A549 (cell line): Measurements from ENCODE around the gene INVS. TPM values are rescaled to one million over a fixed set of nuclear protein-coding genes. Genes with fewer than 3 reads are reported as not detected.
"Not testable (repeated sequence)": the region's sequence is repeated elsewhere in the genome, so short reads cannot be mapped to it uniquely, and the experiment has no call there.

ENCODE experiments used
- ATAC-seq, 2 experiments: fragments of 200-7000 bp in 1 of 2; fragments of >200 bp in 1 of 2; cut with Nextera tagmentation in 1 of 2; cut with Tn5 transposase in 1 of 2; 3 replicates each; pipeline versions ENCODE4 v1.8.0 to v1.9.1; 2018 to 2020; ENCODE audit warnings: mild to moderate bottlenecking in 1 of 2, moderate library complexity in 1 of 2
- CTCF ChIA-PET: fragments of 300-600 bp; sonication (Branson Sonifier 250); formaldehyde crosslinking; extraction: SDS; loops from one replicate; lab custom pipeline; 2021; ENCODE audit warnings: antibody characterized with exemption, inconsistent platforms; lab: Yijun Ruan, JAX
- POLR2A ChIA-PET: fragments of 350-600 bp; formaldehyde crosslinking; extraction: SDS; loops from one replicate; lab custom pipeline; 2021; ENCODE audit warnings: antibody characterized with exemption, inconsistent platforms; lab: Yijun Ruan, JAX
- DNase-seq, 2 experiments: peaks; one replicate each; pipeline versions ENCODE4 v3.0.0 to v3.0.0-alpha.2; 2011 to 2016; ENCODE audit warnings: low read depth in 1 of 2, low spot score in 1 of 2
- FAIRE-seq: peaks from 2 replicates; lab custom pipeline; 2011; peaks lifted over from hg19 to GRCh38; lab: Jason Lieb, UNC
- H3K27ac ChIP-seq, 2 experiments: fragments of >200 bp; sonication (Bioruptor Twin); formaldehyde crosslinking; 3 replicates each; pipeline ENCODE4 v1.5.1; 2016 to 2017
- H3K4me1 ChIP-seq: fragments of >200 bp; sonication (Bioruptor Twin); formaldehyde crosslinking; 3 replicates; pipeline ENCODE4 v1.6.1; 2016
- H3K4me2 ChIP-seq: fragments of >200 bp; sonication (Bioruptor Twin); formaldehyde crosslinking; 3 replicates; pipeline ENCODE4 v1.6.1; 2016
- H3K4me3 ChIP-seq: fragments of >200 bp; sonication (Bioruptor Twin); formaldehyde crosslinking; 3 replicates; pipeline ENCODE4 v1.5.1; 2016
- H3K9me3 ChIP-seq: fragments of >200 bp; sonication (Bioruptor Twin); formaldehyde crosslinking; 3 replicates; pipeline ENCODE4 v1.6.1; 2016
- BHLHE40 ChIP-seq: IDR thresholded peaks from 2 replicates; pipeline ENCODE4 v1.6.1; 2012; ENCODE audit warnings: low read depth, low read length, inconsistent platforms
- CBX2 ChIP-seq: fragments of 200-600 bp; sonication (generic); IDR thresholded peaks from 2 replicates; pipeline ENCODE4 v1.6.1; 2016; ENCODE audit warnings: low read depth, mild to moderate bottlenecking, borderline replicate concordance
- CEBPB ChIP-seq, 2 experiments: fragments of >200 bp in 1 of 2; sonication (Bioruptor Twin) in 1 of 2; formaldehyde crosslinking in 1 of 2; IDR thresholded peaks; 2 replicates each; pipeline ENCODE4 v1.6.1; 2012 to 2016
- EHF ChIP-seq: fragments of 250-450 bp; sonication (Bioruptor Pico); IDR thresholded peaks from 2 replicates; pipeline ENCODE4 v1.5.0; 2020; ENCODE audit warnings: mild to moderate bottlenecking
- EP300 ChIP-seq, 2 experiments: fragments of >200 bp; sonication (Bioruptor Twin); formaldehyde crosslinking; IDR thresholded peaks; 2 replicates in 1 of 2; 3 replicates in 1 of 2; pipeline ENCODE4 v1.6.1; 2016 to 2017
- HEYL ChIP-seq: fragments of 250-450 bp; sonication (Bioruptor Pico); IDR thresholded peaks from 2 replicates; pipeline ENCODE4 v1.8.0; 2021; ENCODE audit warnings: mild to moderate bottlenecking, moderate library complexity
- KDM1A ChIP-seq: fragments of 200-600 bp; sonication (generic); IDR thresholded peaks from 2 replicates; pipeline ENCODE4 v1.6.1; 2016; ENCODE audit warnings: low read depth, mild to moderate bottlenecking
- KDM5A ChIP-seq: fragments of 200-600 bp; sonication (generic); IDR thresholded peaks from 2 replicates; pipeline ENCODE4 v1.6.1; 2016; ENCODE audit warnings: antibody characterized with exemption, mild to moderate bottlenecking
- NR3C1 ChIP-seq: fragments of >200 bp; sonication (Bioruptor Twin); formaldehyde crosslinking; IDR thresholded peaks from 3 replicates; pipeline ENCODE4 v1.6.1; 2017
- PHF8 ChIP-seq: fragments of 200-600 bp; sonication (generic); IDR thresholded peaks from 2 replicates; pipeline ENCODE4 v1.6.1; 2016; ENCODE audit warnings: low read depth, mild to moderate bottlenecking, antibody characterized with exemption, moderate library complexity, borderline replicate concordance
- POLR2A ChIP-seq: IDR thresholded peaks from 2 replicates; pipeline ENCODE4 v1.6.1; 2012; ENCODE audit warnings: mild to moderate bottlenecking, low read length
- RAD21 ChIP-seq, 2 experiments: fragments of >200 bp in 1 of 2; sonication (Bioruptor Twin) in 1 of 2; formaldehyde crosslinking in 1 of 2; IDR thresholded peaks in 1 of 2; conservative IDR thresholded peaks in 1 of 2; 2 replicates in 1 of 2; 3 replicates in 1 of 2; pipeline ENCODE4 v1.6.1; 2012 to 2018; ENCODE audit warnings: inconsistent platforms in 1 of 2
- SMC3 ChIP-seq: fragments of >200 bp; sonication (Bioruptor Twin); formaldehyde crosslinking; IDR thresholded peaks from 3 replicates; pipeline ENCODE4 v1.6.1; 2018; ENCODE audit warnings: inconsistent platforms
- TP53 ChIP-seq: fragments of 250-450 bp; sonication (Bioruptor Pico); IDR thresholded peaks from 2 replicates; pipeline ENCODE4 v1.5.0; 2021; ENCODE audit warnings: mild to moderate bottlenecking, moderate library complexity
- ZNF302 ChIP-seq: fragments of 250-450 bp; sonication (Bioruptor Pico); IDR thresholded peaks from 2 replicates; pipeline ENCODE4 v1.9.0; 2021; ENCODE audit warnings: inconsistent platforms, mild to moderate bottlenecking, moderate library complexity
- whole genome bisulfite sequencing: methylation state at CpG from one replicate; pipeline ENCODE4 v1.1.6; 2017; ENCODE audit errors: missing lambda C conversion rate; 5-methylcytosine and 5-hydroxymethylcytosine counted together
- polyA plus RNA-seq, 4 experiments: library from polyadenylated mRNA; depleted of rRNA in 3 of 4; stranded (reverse); fragments of >200 nt; fragmentation: RNase III in 1 of 4; extraction: RNeasy Plus Mini Kit Qiagen cat#74134 plus additional on column Dnase treatment in 1 of 4; gene quantifications; 2 replicates in 3 of 4; 3 replicates in 1 of 4; pipeline ENCODE4 v1.2.3, GENCODE V29; 2011 to 2017
- TF ChIP-seq, protein P1 (sequence below): fragments of 200-600 bp; sonication (generic); IDR thresholded peaks from 2 replicates; pipeline ENCODE4 v1.6.1; 2016; ENCODE audit warnings: antibody characterized with exemption, mild to moderate bottlenecking, moderate library complexity
- TF ChIP-seq, protein P2 (sequence below): fragments of >200 bp; sonication (Bioruptor Twin); formaldehyde crosslinking; IDR thresholded peaks from 3 replicates; pipeline ENCODE4 v1.5.1; 2016

The INVS gene
- polyA plus RNA-seq, 2 of the 4 experiments (the other 2 are of a cell fraction), result 11.9 to 30.6 TPM

DNA sequence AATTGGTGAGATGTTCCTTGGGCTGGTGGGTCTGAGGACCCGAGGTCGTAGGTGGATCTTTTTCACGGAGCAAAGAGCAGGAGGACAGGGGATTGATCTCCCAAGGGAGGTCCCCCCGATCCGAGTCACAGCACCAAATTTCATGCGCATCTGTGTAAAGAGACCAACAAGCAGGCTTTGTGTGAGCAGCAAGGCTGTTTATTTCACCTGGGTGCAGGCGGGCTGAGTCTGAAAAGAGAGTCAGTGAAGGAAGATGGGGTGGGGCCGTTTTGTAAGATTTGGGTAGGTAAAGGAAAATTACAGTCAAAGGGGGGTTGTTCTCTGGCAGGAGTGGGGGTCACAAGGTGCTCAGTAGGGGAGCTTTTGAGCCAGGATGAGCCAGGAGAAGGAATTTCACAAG, 46.9 kb downstream of the INVS start:
- H3K4me2 ChIP-seq, H3K27ac ChIP-seq, ATAC-seq, POLR2A ChIA-PET, H3K4me3 ChIP-seq, DNase-seq, H3K9me3 ChIP-seq, FAIRE-seq, CTCF ChIA-PET, H3K4me1 ChIP-seq: not testable (repeated sequence)
- 84% methylated on average over 8 of the region's 8 CpGs for WGBS

DNA sequence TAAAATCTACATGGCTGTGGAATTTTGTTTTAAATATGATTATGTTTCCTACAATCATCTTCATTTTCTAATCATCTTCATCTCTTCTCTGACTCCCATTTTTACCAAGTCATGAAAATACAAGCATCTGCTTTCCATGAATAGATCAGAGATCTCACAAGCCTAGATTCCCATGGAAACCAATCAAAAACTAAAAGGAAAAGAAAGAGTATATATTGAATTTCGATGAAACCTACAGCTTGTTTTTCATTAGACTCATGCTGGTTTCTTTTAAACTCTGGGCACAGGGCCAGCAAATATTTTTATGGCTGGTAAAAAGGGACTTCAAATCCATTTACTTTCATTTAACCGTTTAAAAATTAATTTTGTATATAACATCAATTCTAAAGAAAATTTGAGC, 51.2 kb downstream of the INVS start:
- Histone ChIP-seq H3K4me3 (no peak overlapping the region), H3K27ac (no peak overlapping the region), H3K4me1 (no peaks in the 10 kb centered on the region), H3K4me2 (no peak overlapping the region), H3K9me3 (no peaks in the 10 kb centered on the region)
- TF ChIP-seq TP53 (CRISPR knock-in tag) (no peak), BHLHE40 (no peak), ZNF302 (CRISPR knock-in tag) (no peak), RAD21 (conservative IDR thresholded peaks at IDR 0.05 in 1 of 2, IDR thresholded peaks at IDR 0.05 in 1 of 2) (no peak), KDM5A (no peak), POLR2A (no peak)
- ChIA-PET POLR2A (no interaction called here), CTCF (interaction anchor here (0.7 kb wide), 1 partner anchor 1066 kb away, joined by 3 read pairs; no protein-coding TSS in a partner anchor)
- ATAC-seq (no peak), DNase-seq (no peak), FAIRE-seq (no peak)
- WGBS, result 6% methylated on average over 2 of the region's 2 CpGs

DNA sequence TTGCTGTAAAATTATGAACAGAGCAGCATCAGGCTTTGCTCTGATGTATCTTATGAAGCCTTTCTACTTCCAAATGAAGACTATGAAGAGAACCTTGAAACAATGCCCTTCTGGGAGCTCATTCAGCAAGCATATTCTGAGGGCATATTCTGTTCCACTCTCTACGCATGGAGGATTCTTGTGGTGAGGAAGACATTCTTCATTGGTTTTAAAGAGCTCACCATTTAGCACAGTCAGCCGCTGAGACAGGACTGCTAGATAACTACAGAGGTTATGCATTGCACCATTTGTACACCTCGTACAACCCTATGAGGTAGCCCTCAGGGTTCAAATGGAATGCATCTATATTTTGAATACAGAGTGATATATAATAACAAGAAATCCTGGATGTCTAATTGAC, 61.0 kb downstream of the INVS start:
- H3K4me2 ChIP-seq, result no peak overlapping the region
- ATAC-seq (no peak), DNase-seq (no peak), FAIRE-seq (no peak)
- H3K27ac ChIP-seq, result no peak overlapping the region
- no peaks in the 10 kb centered on the region for H3K4me1 ChIP-seq
- WGBS, result 95% methylated on average over 3 of the region's 3 CpGs
- ChIA-PET POLR2A (no interaction called here), CTCF (no interaction called here)
- H3K4me3 ChIP-seq, result no peak overlapping the region
- H3K9me3 ChIP-seq, result no peaks in the 10 kb centered on the region
- TF ChIP-seq HEYL (no peak), PHF8 (no peak), KDM1A (no peak), NR3C1 (no peak), EP300 (IDR thresholded peaks at IDR 0.05) (no peak), CBX2 (no peak), KDM5A (no peak), ZNF302 (CRISPR knock-in tag) (no peak), SMC3 (no peak), EHF (CRISPR knock-in tag) (no peak), CEBPB (IDR thresholded peaks at IDR 0.05) (no peak)
- TF ChIP-seq, protein P1, sequence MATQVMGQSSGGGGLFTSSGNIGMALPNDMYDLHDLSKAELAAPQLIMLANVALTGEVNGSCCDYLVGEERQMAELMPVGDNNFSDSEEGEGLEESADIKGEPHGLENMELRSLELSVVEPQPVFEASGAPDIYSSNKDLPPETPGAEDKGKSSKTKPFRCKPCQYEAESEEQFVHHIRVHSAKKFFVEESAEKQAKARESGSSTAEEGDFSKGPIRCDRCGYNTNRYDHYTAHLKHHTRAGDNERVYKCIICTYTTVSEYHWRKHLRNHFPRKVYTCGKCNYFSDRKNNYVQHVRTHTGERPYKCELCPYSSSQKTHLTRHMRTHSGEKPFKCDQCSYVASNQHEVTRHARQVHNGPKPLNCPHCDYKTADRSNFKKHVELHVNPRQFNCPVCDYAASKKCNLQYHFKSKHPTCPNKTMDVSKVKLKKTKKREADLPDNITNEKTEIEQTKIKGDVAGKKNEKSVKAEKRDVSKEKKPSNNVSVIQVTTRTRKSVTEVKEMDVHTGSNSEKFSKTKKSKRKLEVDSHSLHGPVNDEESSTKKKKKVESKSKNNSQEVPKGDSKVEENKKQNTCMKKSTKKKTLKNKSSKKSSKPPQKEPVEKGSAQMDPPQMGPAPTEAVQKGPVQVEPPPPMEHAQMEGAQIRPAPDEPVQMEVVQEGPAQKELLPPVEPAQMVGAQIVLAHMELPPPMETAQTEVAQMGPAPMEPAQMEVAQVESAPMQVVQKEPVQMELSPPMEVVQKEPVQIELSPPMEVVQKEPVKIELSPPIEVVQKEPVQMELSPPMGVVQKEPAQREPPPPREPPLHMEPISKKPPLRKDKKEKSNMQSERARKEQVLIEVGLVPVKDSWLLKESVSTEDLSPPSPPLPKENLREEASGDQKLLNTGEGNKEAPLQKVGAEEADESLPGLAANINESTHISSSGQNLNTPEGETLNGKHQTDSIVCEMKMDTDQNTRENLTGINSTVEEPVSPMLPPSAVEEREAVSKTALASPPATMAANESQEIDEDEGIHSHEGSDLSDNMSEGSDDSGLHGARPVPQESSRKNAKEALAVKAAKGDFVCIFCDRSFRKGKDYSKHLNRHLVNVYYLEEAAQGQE, result no peak
- TF ChIP-seq, protein P2, sequence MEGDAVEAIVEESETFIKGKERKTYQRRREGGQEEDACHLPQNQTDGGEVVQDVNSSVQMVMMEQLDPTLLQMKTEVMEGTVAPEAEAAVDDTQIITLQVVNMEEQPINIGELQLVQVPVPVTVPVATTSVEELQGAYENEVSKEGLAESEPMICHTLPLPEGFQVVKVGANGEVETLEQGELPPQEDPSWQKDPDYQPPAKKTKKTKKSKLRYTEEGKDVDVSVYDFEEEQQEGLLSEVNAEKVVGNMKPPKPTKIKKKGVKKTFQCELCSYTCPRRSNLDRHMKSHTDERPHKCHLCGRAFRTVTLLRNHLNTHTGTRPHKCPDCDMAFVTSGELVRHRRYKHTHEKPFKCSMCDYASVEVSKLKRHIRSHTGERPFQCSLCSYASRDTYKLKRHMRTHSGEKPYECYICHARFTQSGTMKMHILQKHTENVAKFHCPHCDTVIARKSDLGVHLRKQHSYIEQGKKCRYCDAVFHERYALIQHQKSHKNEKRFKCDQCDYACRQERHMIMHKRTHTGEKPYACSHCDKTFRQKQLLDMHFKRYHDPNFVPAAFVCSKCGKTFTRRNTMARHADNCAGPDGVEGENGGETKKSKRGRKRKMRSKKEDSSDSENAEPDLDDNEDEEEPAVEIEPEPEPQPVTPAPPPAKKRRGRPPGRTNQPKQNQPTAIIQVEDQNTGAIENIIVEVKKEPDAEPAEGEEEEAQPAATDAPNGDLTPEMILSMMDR, result no peak
